Stomach (tissue), 9 donors: ENCODE measurements around the gene PCMT1. TPM values are rescaled to one million over a fixed set of nuclear protein-coding genes. Genes with fewer than 3 reads are reported as not detected.

Source experiments
- DNase-seq, 2 donors: peaks; one replicate each; pipeline versions ENCODE4 v3.0.0 to v3.0.0-alpha.2; 2013 to 2019
- H3K27ac ChIP-seq, 5 donors: fragments of 200-600 bp in 4 of 5; sonication (generic) in 4 of 5; one replicate each; pipeline ENCODE4 v1.5.1; 2013 to 2019; ENCODE audit warnings: mild to moderate bottlenecking in 1 of 5, moderate library complexity in 1 of 5
- H3K27me3 ChIP-seq, 3 donors: fragments of 200-600 bp; sonication (generic); one replicate each; pipeline ENCODE4 v1.5.1; 2017 to 2019; ENCODE audit warnings: mixed run types in 1 of 3
- H3K36me3 ChIP-seq, 4 donors: fragments of 200-600 bp; sonication (generic); 1 replicate in 3 of 4; 2 replicates in 1 of 4; pipeline ENCODE4 v1.5.1; 2016 to 2019
- H3K4me1 ChIP-seq, 4 donors: fragments of 200-600 bp; sonication (generic); one replicate each; pipeline ENCODE4 v1.5.1; 2016 to 2019
- H3K4me3 ChIP-seq, 4 donors: fragments of 200-600 bp; sonication (generic) in 3 of 4; one replicate each; pipeline ENCODE4 v1.5.1; 2016 to 2019; ENCODE audit warnings: mild to moderate bottlenecking in 1 of 4
- H3K9me3 ChIP-seq, 4 donors: fragments of 200-600 bp; sonication (generic); one replicate each; pipeline ENCODE4 v1.5.1; 2016 to 2019
- EP300 ChIP-seq: sonication (generic); formaldehyde crosslinking; IDR thresholded peaks from one replicate; pipeline ENCODE4 v1.6.1; 2017; ENCODE audit warnings: antibody characterized with exemption
- POLR2A ChIP-seq, 4 donors: fragments of 450-650 bp; IDR thresholded peaks; one replicate each; pipeline ENCODE4 v1.6.1; 2016; ENCODE audit warnings: antibody characterized with exemption in 4 of 4, control low read depth in 2 of 4, mild to moderate bottlenecking in 1 of 4, moderate library complexity in 1 of 4
- POLR2AphosphoS5 ChIP-seq, 3 donors: sonication (generic); formaldehyde crosslinking; IDR thresholded peaks; one replicate each; pipeline ENCODE4 v1.6.1; 2016; ENCODE audit warnings: antibody characterized with exemption in 3 of 3
- WGBS, 5 donors: extraction: QIAGEN DNeasy Blood & Tissue Kit in 3 of 5; methylation state at CpG; one replicate each; pipeline versions ENCODE4 v1.1.5 to v1.1.7; 2013 to 2018; 5-methylcytosine and 5-hydroxymethylcytosine counted together
- intact Hi-C: fragments of 100-400 bp; cut with DNase I; formaldehyde crosslinking; loops from one replicate; pipeline ENCODE4 v1.15.1; 2023; ENCODE audit warnings: low total_unique reads
- polyA plus RNA-seq, 3 donors: library from polyadenylated mRNA; stranded (reverse); fragments of 200-250 nt; gene quantifications; one replicate each; pipeline ENCODE4 v1.2.3, GENCODE V29; 2013
- total RNA-seq, 5 donors: library from RNA; depleted of rRNA; stranded (reverse); fragments of >200 nt; gene quantifications; one replicate each; pipeline versions ENCODE4 v1.1.0 to v1.2.3, GENCODE V29; 2014 to 2016
- TF ChIP-seq, protein P1 (sequence below), 7 experiments: fragments of 450-650 bp in 4 of 7; fragments of 200-600 bp in 3 of 7; sonication (generic) in 3 of 7; IDR thresholded peaks; one replicate each; pipeline ENCODE4 v1.5.1; 2016 to 2019; ENCODE audit warnings: antibody characterized with exemption in 7 of 7, control low read depth in 2 of 7, mild to moderate bottlenecking in 1 of 7
- donor health status: healthy with polysubstance abuse.
- donor health status: Bipolar disorder and iron deficiency.
- donor health status: healthy.

The PCMT1 gene
- total and polyA plus RNA-seq, 8 donors, result 2.6 to 109 (median 43.3) TPM

DNA sequence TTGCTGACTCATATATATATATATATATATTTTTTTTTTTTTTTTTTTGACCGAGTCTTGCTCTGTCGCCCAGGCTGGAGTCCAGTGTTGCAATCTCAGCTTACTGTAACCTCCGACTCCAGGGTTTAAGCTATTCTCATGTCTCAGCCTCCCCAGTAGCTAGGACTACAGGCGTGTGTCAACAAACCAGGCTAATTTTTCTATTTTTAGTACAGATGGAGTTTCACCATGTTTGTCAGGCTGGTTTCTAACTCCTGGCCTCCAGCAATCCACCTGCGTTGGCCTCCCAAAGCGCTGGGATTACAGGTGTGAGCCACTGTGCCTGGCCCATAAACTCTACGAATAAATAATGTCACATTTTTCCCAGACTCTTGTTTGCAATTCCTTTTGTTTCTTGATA is 109.8 kb downstream of the PCMT1 start:
- Histone ChIP-seq H3K9me3 (no peaks in the 10 kb centered on the region), H3K4me1 (peaks cover 32 to 77% (median 61%) of the 10 kb centered on the region in 4 donors), H3K4me3 (no peak overlapping the region), H3K36me3 (no peaks in the 10 kb centered on the region), H3K27me3 (no peaks in the 10 kb centered on the region), H3K27ac (peak overlapping the region in 4 of 5 donors; percentile 41 to 66 (median 56))
- 25 to 46% (median 33%) methylated on average over 5 to 7 of the region's 7 CpGs for WGBS, 5 donors
- intact Hi-C loops, result no loop called here
- DNase-seq, result peak in 1 of 2 donors; percentile 50
- TF ChIP-seq POLR2A (IDR thresholded peaks at IDR 0.05) (no peak), POLR2AphosphoS5 (IDR thresholded peaks at IDR 0.05) (no peak), EP300 (no peak)
- TF ChIP-seq, protein P1, sequence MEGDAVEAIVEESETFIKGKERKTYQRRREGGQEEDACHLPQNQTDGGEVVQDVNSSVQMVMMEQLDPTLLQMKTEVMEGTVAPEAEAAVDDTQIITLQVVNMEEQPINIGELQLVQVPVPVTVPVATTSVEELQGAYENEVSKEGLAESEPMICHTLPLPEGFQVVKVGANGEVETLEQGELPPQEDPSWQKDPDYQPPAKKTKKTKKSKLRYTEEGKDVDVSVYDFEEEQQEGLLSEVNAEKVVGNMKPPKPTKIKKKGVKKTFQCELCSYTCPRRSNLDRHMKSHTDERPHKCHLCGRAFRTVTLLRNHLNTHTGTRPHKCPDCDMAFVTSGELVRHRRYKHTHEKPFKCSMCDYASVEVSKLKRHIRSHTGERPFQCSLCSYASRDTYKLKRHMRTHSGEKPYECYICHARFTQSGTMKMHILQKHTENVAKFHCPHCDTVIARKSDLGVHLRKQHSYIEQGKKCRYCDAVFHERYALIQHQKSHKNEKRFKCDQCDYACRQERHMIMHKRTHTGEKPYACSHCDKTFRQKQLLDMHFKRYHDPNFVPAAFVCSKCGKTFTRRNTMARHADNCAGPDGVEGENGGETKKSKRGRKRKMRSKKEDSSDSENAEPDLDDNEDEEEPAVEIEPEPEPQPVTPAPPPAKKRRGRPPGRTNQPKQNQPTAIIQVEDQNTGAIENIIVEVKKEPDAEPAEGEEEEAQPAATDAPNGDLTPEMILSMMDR (IDR thresholded peaks at IDR 0.05), result no peak

DNA sequence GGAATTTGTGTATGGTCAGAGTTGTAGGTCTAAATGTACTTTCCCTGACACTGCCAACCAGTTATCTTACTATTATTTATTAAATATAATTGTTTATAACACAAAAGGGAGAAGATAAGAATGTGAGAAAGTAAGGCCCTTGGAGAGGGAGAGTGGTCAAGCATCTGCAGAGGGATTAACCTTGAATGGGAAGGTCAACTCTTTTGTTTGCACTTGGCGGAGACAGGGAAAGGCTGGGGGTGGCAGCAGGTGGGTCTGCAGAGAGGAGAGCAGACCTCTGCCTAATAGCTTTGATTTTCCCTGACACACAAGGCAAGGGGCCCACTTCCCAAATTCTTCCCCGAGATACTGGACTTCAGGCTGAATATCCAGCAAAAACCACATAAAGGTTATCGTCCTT is 110.4 kb downstream of the PCMT1 start:
- H3K27me3 ChIP-seq, result no peaks in the 10 kb centered on the region
- H3K9me3 ChIP-seq, result no peaks in the 10 kb centered on the region
- 57 to 82% (median 64%) methylated on average over 3 of the region's 3 CpGs for WGBS, 5 donors
- no peak for DNase-seq
- H3K36me3 ChIP-seq, result no peaks in the 10 kb centered on the region
- no peak for TF ChIP-seq POLR2A (IDR thresholded peaks at IDR 0.05)
- no peak for TF ChIP-seq POLR2AphosphoS5 (IDR thresholded peaks at IDR 0.05)
- TF ChIP-seq, protein P1 (IDR thresholded peaks at IDR 0.05), result no peak
- no peak for TF ChIP-seq EP300
- intact Hi-C loops, result no loop called here
- H3K4me3 ChIP-seq, result no peak overlapping the region
- H3K27ac ChIP-seq, result peak overlapping the region; percentile 20 to 66 (median 41)
- H3K4me1 ChIP-seq, result peaks cover 36 to 77% (median 62%) of the 10 kb centered on the region in 4 donors

DNA sequence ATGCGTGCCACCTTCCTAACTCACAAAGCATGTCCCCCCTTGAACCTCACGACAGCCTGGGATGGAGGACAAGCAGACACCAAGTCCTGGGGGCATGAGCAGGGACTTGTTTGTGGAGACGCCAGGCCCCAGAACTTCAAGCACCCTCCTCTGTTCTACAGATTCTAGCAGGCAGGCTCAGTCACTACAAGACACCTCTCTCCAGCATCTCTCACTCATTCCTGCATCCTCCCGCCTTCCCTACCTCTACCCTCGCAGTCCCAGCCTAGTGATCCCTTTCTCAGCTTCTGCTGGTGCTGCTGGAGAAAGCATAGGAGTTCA is 110.9 kb downstream of the PCMT1 start:
- peak overlapping the region in 3 of 5 donors; percentile 41 to 66 (median 60) for H3K27ac ChIP-seq
- TF ChIP-seq, protein P1 (IDR thresholded peaks at IDR 0.05), result no peak
- TF ChIP-seq POLR2AphosphoS5 (IDR thresholded peaks at IDR 0.05) (no peak), POLR2A (IDR thresholded peaks at IDR 0.05) (no peak), EP300 (no peak)
- H3K36me3 ChIP-seq, result no peaks in the 10 kb centered on the region
- peaks cover 36 to 75% (median 61%) of the 10 kb centered on the region in 4 donors for H3K4me1 ChIP-seq
- H3K27me3 ChIP-seq, result no peaks in the 10 kb centered on the region
- intact Hi-C loops, result no loop called here
- no peak overlapping the region for H3K4me3 ChIP-seq
- H3K9me3 ChIP-seq, result no peaks in the 10 kb centered on the region
- 86 to 93% (median 88%) methylated on average over 5 of the region's 5 CpGs for WGBS, 5 donors
- no peak for DNase-seq

Other genes starting within 250 kb of the PCMT1 start
- gene PPIL4, start 203.7 kb upstream of the PCMT1 start, total RNA-seq, result 10 to 100 TPM in 3 of 5 donors, 1 to 10 TPM in 2; 7.6 to 59.7 (median 35.1) TPM
- 10 to 100 TPM; 12.4 to 20.0 (median 12.8) TPM for gene PPIL4, start 203.7 kb upstream of the PCMT1 start, polyA plus RNA-seq
- gene GINM1, start 183.4 kb upstream of the PCMT1 start, total RNA-seq, result 10 to 100 TPM in 3 of 5 donors, 1 to 10 TPM in 2; 3.2 to 61.6 (median 30.6) TPM
- 10 to 100 TPM; 16.0 to 31.9 (median 24.6) TPM for gene GINM1, start 183.4 kb upstream of the PCMT1 start, polyA plus RNA-seq
- 10 to 100 TPM in 4 of 5 donors, 1 to 10 TPM in 1; 8.1 to 29.8 (median 26.8) TPM for gene KATNA1, start 101.0 kb upstream of the PCMT1 start, total RNA-seq
- gene KATNA1, start 101.0 kb upstream of the PCMT1 start, polyA plus RNA-seq, result 10 to 100 TPM in 2 of 3 donors, 1 to 10 TPM in 1; 9.2 to 20.2 (median 10.4) TPM
- 100 to 1,000 TPM in 1 of 5 donors, 10 to 100 TPM in 4; 10.7 to 109 (median 28.4) TPM for gene LATS1, start 31.6 kb upstream of the PCMT1 start, total RNA-seq
- 1 to 10 TPM; 3.8 to 5.0 (median 4.1) TPM for gene LATS1, start 31.6 kb upstream of the PCMT1 start, polyA plus RNA-seq
- gene NUP43, start 3.2 kb upstream of the PCMT1 start, total RNA-seq, result 10 to 100 TPM in 4 of 5 donors, 1 to 10 TPM in 1; 1.2 to 51.9 (median 39.0) TPM
- gene NUP43, start 3.2 kb upstream of the PCMT1 start, polyA plus RNA-seq, result 1 to 10 TPM; 5.2 to 9.0 (median 6.3) TPM
- gene LRP11, start 114.6 kb downstream of the PCMT1 start, total RNA-seq, result 10 to 100 TPM in 3 of 5 donors, 1 to 10 TPM in 2; 1.8 to 80.8 (median 23.9) TPM
- 10 to 100 TPM in 1 of 3 donors, 1 to 10 TPM in 2; 2.0 to 18.1 (median 7.4) TPM for gene LRP11, start 114.6 kb downstream of the PCMT1 start, polyA plus RNA-seq
- not detected for gene RAET1E, start 148.4 kb downstream of the PCMT1 start, total RNA-seq
- 1 to 10 TPM in 1 of 3 donors, under 1 TPM in 1, not detected in 1; 0.19 to 2.6 TPM for gene RAET1E, start 148.4 kb downstream of the PCMT1 start, polyA plus RNA-seq
- under 1 TPM in 1 of 5 donors, not detected in 4; 0.89 TPM for gene RAET1G, start 173.4 kb downstream of the PCMT1 start, total RNA-seq
- gene RAET1G, start 173.4 kb downstream of the PCMT1 start, polyA plus RNA-seq, result 1 to 10 TPM in 1 of 3 donors, not detected in 2; 3.1 TPM
- 1 to 10 TPM in 1 of 5 donors, not detected in 4; 1.4 TPM for gene ULBP2, start 192.3 kb downstream of the PCMT1 start, total RNA-seq
- under 1 TPM in 2 of 3 donors, not detected in 1; 0.31 to 0.43 TPM for gene ULBP2, start 192.3 kb downstream of the PCMT1 start, polyA plus RNA-seq
- gene ULBP1, start 214.2 kb downstream of the PCMT1 start, total RNA-seq, result 1 to 10 TPM in 1 of 5 donors, not detected in 4; 1.3 TPM
- under 1 TPM in 1 of 3 donors, not detected in 2; 0.03 TPM for gene ULBP1, start 214.2 kb downstream of the PCMT1 start, polyA plus RNA-seq